GM19468 (cell line): ENCODE results near the gene TM9SF3.

Experiments used
- ATAC-seq: cut with Tn5 transposase; IDR thresholded peaks from one replicate; pipeline ENCODE4 v1.9.1; 2021; ENCODE audit warnings: mild to moderate bottlenecking, moderate library complexity, moderate number of reproducible peaks; ENCODE audit not compliant: unreplicated experiment; ENCODE audit errors: extremely low read depth

Gene TM9SF3

GRCh38 chr10:96491303-96491702 is 95.5 kb downstream of the TM9SF3 start:
- no peak for ATAC-seq

- ATAC-seq = no peak
Measured at GRCh38 chr10:96488161-96488935, 98.5 kb downstream of the TM9SF3 start.

- ATAC-seq = no peak
Measured at GRCh38 chr10:96482815-96483588, 103.8 kb downstream of the TM9SF3 start.

- no peak for ATAC-seq
Measured at GRCh38 chr10:96478355-96478754, 108.5 kb downstream of the TM9SF3 start.

- no peak for ATAC-seq
Measured at GRCh38 chr10:96473866-96474265, 112.9 kb downstream of the TM9SF3 start.

GRCh38 chr10:96470116-96470743 is 116.6 kb downstream of the TM9SF3 start:
- no peak for ATAC-seq

- no peak for ATAC-seq
Measured at GRCh38 chr10:96468845-96469244, 118.0 kb downstream of the TM9SF3 start.
